ENCODE data around the gene POLN.

- TF ChIP-seq RARB (CRISPR knock-in tag; IDR thresholded peaks at IDR 0.05) (no peak), GLIS3 (CRISPR knock-in tag; IDR thresholded peaks at IDR 0.05) (no peak), ISL1 (CRISPR knock-in tag; IDR thresholded peaks at IDR 0.05) (no peak), ZNF565 (CRISPR knock-in tag; conservative IDR thresholded peaks at IDR 0.05; ENCODE audit: low read depth) (no peak), SNAI2 (CRISPR knock-in tag; IDR thresholded peaks at IDR 0.05) (no peak), ZFP30 (CRISPR knock-in tag; IDR thresholded peaks at IDR 0.05) (no peak), CSDC2 (CRISPR knock-in tag; IDR thresholded peaks at IDR 0.05) (no peak), ZNF8 (CRISPR knock-in tag; IDR thresholded peaks at IDR 0.05) (no peak), ESRRG (CRISPR knock-in tag; IDR thresholded peaks at IDR 0.05) (no peak)
Observed at GRCh38 chr4:2285613-2286381, 43.9 kb upstream of the POLN start.

All from SK-N-SH treated with all-trans-retinoic acid at 6 μM for 48 hours (cell line).